Body of pancreas (tissue), 4 donors: ENCODE results near the gene KXD1. TPM values are rescaled to one million over a fixed set of nuclear protein-coding genes. Genes with fewer than 3 reads are reported as not detected.
"Not testable (repeated sequence)": the region's sequence is repeated elsewhere in the genome, so short reads cannot be mapped to it uniquely, and the experiment has no call there.

Experiments
- ATAC-seq: fragments of 150-250 bp; one replicate; pipeline ENCODE4 v1.9.1; 2016
- DNase-seq, 4 donors: peaks; one replicate each; pipeline ENCODE4 v3.0.0-alpha.2; 2019
- H3K27ac ChIP-seq, 4 donors: fragments of 200-600 bp; sonication (generic); 1 replicate in 3 of 4; 2 replicates in 1 of 4; pipeline versions ENCODE4 v1.5.1 to v1.6.1; 2016 to 2019; ENCODE audit warnings: mild to moderate bottlenecking in 1 of 4, mixed read lengths in 1 of 4, moderate library complexity in 1 of 4
- H3K27me3 ChIP-seq, 2 donors: fragments of 200-600 bp; sonication (generic); one replicate each; pipeline ENCODE4 v1.6.0; 2016; ENCODE audit warnings: mild to moderate bottlenecking in 1 of 2
- H3K36me3 ChIP-seq, 2 donors: fragments of 200-600 bp; sonication (generic); replicated peaks in 1 of 2; 2 replicates each; pipeline ENCODE4 v1.5.1; 2016; ENCODE audit warnings: low read depth in 2 of 2; ENCODE audit not compliant: insufficient read depth in 1 of 2
- H3K4me1 ChIP-seq: fragments of 200-600 bp; sonication (generic); one replicate; pipeline ENCODE4 v1.6.0; 2016
- H3K4me3 ChIP-seq, 2 donors: fragments of 200-600 bp; sonication (generic); 1 replicate in 1 of 2; 2 replicates in 1 of 2; pipeline ENCODE4 v1.5.1; 2016 to 2019
- H3K9me3 ChIP-seq, 3 donors: fragments of 200-600 bp; sonication (generic); 1 replicate in 2 of 3; 2 replicates in 1 of 3; pipeline ENCODE4 v1.5.1; 2016
- CTCF ChIP-seq, 7 experiments: fragments of 450-650 bp in 4 of 7; fragments of 200-600 bp in 3 of 7; sonication (generic) in 3 of 7; IDR thresholded peaks; one replicate each; pipeline ENCODE4 v1.5.1; 2016 to 2019; ENCODE audit warnings: antibody characterized with exemption in 7 of 7
- POLR2A ChIP-seq, 3 donors: fragments of 450-650 bp; IDR thresholded peaks; one replicate each; pipeline ENCODE4 v1.6.1; 2016; ENCODE audit warnings: antibody characterized with exemption in 3 of 3, mild to moderate bottlenecking in 2 of 3
- WGBS, 2 donors: methylation state at CpG; one replicate each; pipeline ENCODE4 v1.1.5; 2017; 5-methylcytosine and 5-hydroxymethylcytosine counted together
- intact Hi-C: fragments of 100-400 bp; cut with DNase I; formaldehyde crosslinking; loops from one replicate; pipeline ENCODE4 v1.15.1; 2023
- total RNA-seq, 2 donors: library from RNA; depleted of rRNA; stranded (reverse); fragments of >200 nt; gene quantifications; one replicate each; pipeline ENCODE4 v1.1.0, GENCODE V29; 2016

KXD1 gene
- total RNA-seq, 2 donors from 2014 or later = 62.6 to 71.1 TPM

GRCh38 chr19:18519962-18520847 is 37.5 kb upstream of the KXD1 start:
- no peaks in the 10 kb centered on the region for H3K36me3 ChIP-seq
- H3K9me3 ChIP-seq = no peaks in the 10 kb centered on the region
- peak overlapping the region; percentile 71 to 92 for H3K4me3 ChIP-seq
- DNase-seq (peak; percentile 83 to 89 (median 88)), ATAC-seq (peak; percentile 33)
- peak overlapping the region; percentile 94 to 98 (median 94) for H3K27ac ChIP-seq
- peak; percentile 33 to 89 (median 77) for TF ChIP-seq CTCF (IDR thresholded peaks at IDR 0.05)
- TF ChIP-seq POLR2A (IDR thresholded peaks at IDR 0.05) = peak in 2 of 3 donors; percentile 39 to 40
- no peaks in the 10 kb centered on the region for H3K27me3 ChIP-seq
- intact Hi-C loops = no loop called here
- 9 to 11% methylated on average over 16 to 22 of the region's 22 CpGs for WGBS, 2 donors
- H3K4me1 ChIP-seq = peaks cover 47% of the 10 kb centered on the region

- Histone ChIP-seq H3K4me1 (peaks cover 38% of the 10 kb centered on the region), H3K27ac (peak overlapping the region; percentile 94 to 98 (median 94)), H3K4me3 (peak overlapping the region; percentile 71 to 92), H3K27me3 (no peaks in the 10 kb centered on the region), H3K9me3 (no peaks in the 10 kb centered on the region), H3K36me3 (no peaks in the 10 kb centered on the region)
- ATAC-seq = no peak
- peak in 3 of 4 donors; percentile 40 to 47 (median 41) for DNase-seq
- 0% methylated on average over 6 to 41 of the region's 41 CpGs for WGBS, 2 donors
- TF ChIP-seq POLR2A (IDR thresholded peaks at IDR 0.05) (no peak), CTCF (IDR thresholded peaks at IDR 0.05) (peak in 1 of 7 experiments; percentile 3)
- intact Hi-C loops = no loop called here
Observed at GRCh38 chr19:18520848-18521691, 36.6 kb upstream of the KXD1 start.

- peaks cover 34% of the 10 kb centered on the region for H3K4me1 ChIP-seq
- H3K9me3 ChIP-seq = no peaks in the 10 kb centered on the region
- TF ChIP-seq POLR2A (IDR thresholded peaks at IDR 0.05) (peak; percentile 92 to 97 (median 94)), CTCF (IDR thresholded peaks at IDR 0.05) (peak in 1 of 7 experiments; percentile 8)
- peak within 1 kb of the TSS; percentile 71 to 92 for H3K4me3 ChIP-seq
- H3K27ac ChIP-seq = peak within 1 kb of the TSS; percentile 94 to 98 (median 94)
- 0% methylated on average over 1 to 48 of the region's 52 CpGs for WGBS, 2 donors
- ATAC-seq (peak; percentile 1), DNase-seq (no peak)
- intact Hi-C loops = no loop called here
- H3K27me3 ChIP-seq = no peaks in the 10 kb centered on the region
- H3K36me3 ChIP-seq = no peaks in the 10 kb centered on the region
Observed at GRCh38 chr19:18521692-18522123, 36.0 kb upstream of the KXD1 start, which contains the start of gene ELL. Gene ELL (minus strand): TSS chr19:18522070. CDS start chr19:18522055, 15 bp downstream.

- peak; percentile 89 for ATAC-seq
- H3K27me3 ChIP-seq = no peaks in the 10 kb centered on the region
- TF ChIP-seq POLR2A (IDR thresholded peaks at IDR 0.05) (peak in 1 of 3 donors; percentile 1), CTCF (IDR thresholded peaks at IDR 0.05) (peak in 3 of 7 experiments; percentile 21 to 50 (median 44))
- H3K36me3 ChIP-seq = no peaks in the 10 kb centered on the region
- WGBS, 2 donors = 2 to 3% methylated on average over 8 to 43 of the region's 51 CpGs
- peaks cover 28% of the 10 kb centered on the region for H3K4me1 ChIP-seq
- H3K4me3 ChIP-seq = peak overlapping the region in 1 of 2 donors; percentile 92
- DNase-seq = peak; percentile 100
- peak overlapping the region; percentile 94 to 98 (median 94) for H3K27ac ChIP-seq
- H3K9me3 ChIP-seq = no peaks in the 10 kb centered on the region
- intact Hi-C loops = no loop called here
Observed at GRCh38 chr19:18522124-18522861, 35.4 kb upstream of the KXD1 start.

- H3K36me3 ChIP-seq, ATAC-seq, H3K9me3 ChIP-seq, H3K4me3 ChIP-seq, DNase-seq, intact Hi-C loops, H3K27me3 ChIP-seq: not testable (repeated sequence)
- WGBS, 2 donors = 53 to 55% methylated on average over 19 of the region's 19 CpGs
- H3K27ac ChIP-seq = peak overlapping the region in 2 of 4 donors; percentile 59 to 65
- H3K4me1 ChIP-seq = peaks cover 25% of the 10 kb centered on the region
Observed at GRCh38 chr19:18522862-18523440, 34.7 kb upstream of the KXD1 start.
